Activated effector memory CD4-positive, alpha-beta T cell treated with Interleukin-2 at 50 U/mL for 16 hours (primary cell): ENCODE data around the gene KAT2A.

Source experiments
- DNase-seq: peaks from one replicate; pipeline ENCODE4 v3.0.0-alpha.2; 2020

Gene KAT2A

DNA sequence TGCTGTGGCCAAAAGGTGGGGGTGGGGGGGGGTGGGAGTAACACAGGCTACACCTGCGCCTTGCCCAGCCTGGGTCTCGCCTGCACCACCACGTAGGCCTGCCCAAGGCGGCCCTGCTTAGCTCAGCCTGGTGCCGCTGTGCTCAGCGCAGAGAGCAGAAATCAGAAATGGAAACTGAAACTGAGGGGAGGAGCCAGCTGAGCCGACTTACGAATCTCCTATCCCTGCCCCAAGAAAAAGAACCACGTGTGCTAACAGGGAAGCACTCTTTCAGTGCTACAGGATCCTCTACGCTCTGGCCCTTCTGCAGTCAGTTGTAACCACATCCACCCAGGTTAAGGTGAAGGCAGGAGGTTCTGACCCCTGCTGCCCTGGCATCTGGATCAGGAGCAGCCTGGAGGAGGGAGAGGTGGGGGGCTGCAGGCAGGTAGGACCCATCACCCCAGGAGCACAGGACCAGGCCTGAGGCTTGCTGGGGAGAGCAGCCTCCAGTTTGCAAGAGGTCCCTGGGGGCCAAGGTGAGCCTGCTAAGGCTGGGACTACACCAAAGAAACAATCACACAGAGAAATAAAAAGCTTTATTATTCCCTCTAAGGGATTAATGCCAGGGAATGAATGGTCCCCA is 8.5 kb downstream of the KAT2A start, which contains the start of gene DHX58:
DHX58 (minus strand) TSS at position 163 of the 625 bp plus-strand sequence. CDS start 822 bp downstream, outside the sequence.
- DNase-seq: peak; percentile 75

DNA sequence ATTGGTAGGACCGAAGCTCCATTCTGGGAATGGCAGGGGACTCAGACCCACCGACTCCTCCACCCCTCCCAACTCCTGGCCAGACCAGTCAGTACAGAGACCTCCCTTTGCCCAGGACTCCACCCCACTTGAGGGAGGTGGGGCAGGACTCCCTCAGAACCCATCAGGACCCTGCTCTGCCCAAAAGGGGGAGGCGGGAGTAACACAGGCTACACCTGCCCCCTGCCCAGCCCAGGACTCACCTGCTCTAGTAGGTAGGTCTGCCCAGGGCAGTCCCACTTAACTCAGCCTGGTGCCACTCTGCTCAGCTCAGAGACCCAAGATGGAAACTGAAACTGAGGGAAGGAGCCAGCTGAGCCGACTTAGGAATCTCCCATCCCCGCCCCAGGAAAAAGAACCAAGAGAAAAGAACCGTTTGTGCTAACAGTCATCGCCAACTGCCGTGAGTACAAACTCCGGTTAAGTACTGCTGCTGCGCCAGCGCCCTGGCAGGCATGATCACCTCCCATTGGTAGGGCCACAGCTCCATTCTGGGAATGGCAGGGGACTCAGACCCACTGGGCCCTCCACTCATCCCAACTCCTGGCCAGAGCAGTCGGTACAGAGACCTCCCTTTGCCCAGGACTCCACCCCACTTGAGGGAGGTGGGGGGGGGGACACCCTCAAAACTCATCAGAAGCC is 9.2 kb downstream of the KAT2A start:
- no peak for DNase-seq

DNA sequence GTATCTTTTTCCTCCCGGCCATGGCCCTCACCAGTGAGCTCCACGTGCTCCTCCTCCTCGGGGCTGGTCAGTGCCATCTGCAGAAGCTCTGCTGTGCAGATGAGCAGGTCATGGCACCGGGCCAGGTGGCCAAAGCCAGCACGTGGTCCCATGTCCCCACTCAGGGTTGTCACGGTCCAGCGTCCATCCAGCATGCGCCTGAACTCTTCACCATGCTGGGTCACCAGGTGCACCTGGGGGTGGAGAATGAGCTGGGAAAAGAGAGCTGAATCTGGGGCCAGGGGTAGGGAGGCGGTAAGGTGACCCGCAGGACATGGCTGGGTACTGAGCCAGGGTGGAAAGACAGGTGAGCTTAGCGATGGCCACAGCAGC is 9.9 kb downstream of the KAT2A start:
- no peak for DNase-seq

DNA sequence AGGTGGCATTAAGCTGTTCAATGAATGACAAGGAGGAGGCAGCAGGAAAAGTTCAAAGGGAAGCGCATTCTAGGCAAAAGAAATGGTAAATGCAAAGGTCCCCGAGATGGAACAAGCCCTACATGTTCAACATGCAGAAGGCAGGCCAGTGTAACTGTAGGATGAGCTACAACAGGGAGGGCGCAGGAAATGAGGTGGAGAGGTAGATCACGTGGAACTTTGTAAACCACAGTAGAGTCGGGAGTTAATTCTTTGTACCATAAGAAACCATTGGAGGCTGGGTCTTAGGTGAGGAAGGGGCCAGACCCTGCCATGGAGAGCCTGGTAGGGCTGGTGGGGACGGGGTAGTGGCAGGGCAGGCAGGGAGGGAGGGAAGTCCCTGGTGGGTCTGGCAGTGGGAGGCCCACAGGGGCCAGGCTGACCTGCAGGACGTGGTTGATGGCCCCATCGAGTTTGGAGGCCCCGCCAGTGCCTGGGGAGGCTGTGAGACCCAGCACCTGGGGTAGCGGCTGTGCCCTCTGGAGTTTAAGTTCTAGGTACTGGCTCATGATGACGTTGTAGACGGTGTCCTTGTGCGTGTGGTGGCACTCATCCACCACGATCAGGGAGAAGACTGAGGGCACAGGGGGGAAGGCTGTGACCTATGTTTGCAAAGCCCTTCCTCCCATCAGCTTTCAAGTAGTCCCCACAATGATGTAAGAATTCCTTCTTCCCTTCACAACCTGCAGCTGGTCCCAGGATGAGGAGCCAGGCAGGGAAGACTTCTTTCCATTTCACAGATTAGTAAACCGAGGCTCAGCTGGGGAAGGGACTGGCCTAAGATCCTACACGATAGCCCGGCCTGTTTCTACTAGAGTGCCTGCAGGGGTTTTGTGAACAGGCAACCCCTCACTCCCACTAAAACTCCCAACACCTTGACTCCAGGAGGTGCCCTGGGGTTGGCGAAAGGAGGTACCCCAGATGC is 10.6 kb downstream of the KAT2A start:
- DNase-seq: no peak

DNA sequence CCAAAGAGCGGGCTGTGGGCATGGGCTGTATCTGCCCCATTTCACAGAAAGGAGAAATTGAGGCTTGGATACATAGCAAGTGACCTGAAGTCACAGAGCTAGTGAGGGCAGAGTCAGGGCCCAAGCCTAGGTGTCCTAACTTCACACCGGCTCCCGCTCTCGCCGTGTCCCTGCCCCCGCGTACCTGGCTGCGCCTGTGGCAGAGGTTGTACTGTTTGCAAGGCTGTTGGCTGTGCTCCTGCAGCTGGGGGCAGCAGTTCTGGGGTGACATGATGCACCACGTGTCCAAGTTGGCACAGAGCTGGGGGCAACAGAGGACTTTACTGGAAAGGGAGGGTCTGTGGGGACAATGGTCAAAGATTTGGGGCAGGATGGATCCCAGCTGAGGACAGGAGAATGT is 12.1 kb downstream of the KAT2A start:
- DNase-seq: no peak

DNA sequence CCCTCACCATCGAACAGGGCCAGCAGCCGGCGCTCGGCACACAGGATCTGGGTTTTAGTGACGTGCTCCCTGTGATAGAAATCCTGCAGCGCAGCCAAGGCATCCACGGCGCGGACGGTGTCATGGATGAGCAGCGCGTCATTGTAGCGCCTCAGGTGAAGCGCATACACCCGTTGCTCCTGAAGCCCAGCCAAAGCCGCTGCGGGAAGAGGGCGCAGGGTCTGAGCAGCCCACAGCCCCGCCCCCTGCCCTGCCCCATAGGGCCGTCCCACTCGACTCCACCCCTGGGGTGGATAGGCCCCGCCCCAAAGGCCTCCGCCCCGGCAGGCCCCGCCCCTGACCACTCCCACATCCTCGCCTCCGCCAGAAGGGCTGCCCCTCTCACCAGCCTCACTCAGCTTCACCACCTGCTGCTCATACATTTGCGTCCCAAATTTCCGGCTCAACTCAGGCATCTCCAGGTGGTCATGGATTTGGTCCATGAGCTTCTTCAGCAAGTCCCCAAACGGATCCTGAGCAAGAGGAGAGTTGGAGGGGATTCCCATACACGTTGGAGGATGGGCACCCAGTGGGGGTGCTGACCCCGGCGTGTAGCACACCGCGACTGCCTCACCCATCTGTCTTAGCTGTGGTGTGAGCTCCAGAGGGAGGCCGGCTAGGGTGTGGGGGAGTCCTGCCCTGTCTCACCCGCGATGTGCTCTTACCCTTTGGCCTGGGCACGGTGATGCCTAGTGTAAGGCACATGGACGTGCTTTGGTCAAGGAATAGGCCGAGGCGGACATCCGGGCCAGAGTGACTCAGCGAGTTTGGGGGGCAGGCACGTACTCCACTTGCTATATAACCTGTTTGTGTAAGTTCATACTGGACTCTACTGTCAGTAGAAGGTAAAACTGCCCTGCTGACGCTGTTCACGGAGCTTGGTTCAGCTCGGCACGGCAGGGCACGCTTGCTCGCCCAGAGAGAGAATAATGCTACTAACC is 13.3 kb downstream of the KAT2A start:
- DNase-seq: peak; percentile 88

DNA sequence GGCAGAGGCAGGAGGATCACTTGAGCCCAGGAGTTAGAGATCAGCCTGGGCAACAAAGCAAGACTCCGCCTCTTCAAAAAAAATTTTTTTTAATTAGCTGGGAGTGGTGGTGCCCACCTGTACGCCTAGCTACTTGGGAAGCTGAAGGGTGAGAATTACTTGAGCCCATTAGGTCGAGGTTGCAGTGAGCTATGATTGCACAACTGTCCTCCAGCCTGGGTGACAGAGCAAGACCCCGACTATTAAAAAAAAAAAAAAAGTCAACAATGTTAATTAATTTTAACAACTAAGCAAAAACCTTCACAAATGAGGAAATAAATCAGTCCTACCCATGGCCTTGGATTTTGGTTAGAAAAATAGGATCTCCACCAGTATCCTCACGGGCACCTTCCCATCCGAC is 14.0 kb downstream of the KAT2A start:
- no peak for DNase-seq

DNA sequence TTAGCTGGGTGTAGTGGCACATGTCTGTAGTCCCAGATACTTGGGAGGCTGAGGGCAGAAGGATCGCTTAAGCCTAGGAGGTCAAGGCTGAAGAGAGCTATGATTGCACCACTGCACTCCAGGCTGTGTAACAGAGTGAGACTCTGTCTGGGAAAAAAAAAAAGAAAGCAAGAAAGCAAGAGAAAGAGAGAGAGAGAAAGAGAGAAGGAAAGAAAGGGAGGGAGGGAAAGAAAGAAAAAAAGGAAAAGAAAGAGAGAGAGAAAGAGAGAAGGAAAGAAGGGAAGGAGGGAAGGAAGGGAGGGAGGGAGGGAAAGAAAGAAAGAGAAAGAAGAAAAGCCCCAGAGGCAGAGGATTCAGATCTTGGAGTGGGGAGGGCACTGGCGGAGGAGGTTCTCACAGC is 15.2 kb downstream of the KAT2A start:
- no peak for DNase-seq

DNA sequence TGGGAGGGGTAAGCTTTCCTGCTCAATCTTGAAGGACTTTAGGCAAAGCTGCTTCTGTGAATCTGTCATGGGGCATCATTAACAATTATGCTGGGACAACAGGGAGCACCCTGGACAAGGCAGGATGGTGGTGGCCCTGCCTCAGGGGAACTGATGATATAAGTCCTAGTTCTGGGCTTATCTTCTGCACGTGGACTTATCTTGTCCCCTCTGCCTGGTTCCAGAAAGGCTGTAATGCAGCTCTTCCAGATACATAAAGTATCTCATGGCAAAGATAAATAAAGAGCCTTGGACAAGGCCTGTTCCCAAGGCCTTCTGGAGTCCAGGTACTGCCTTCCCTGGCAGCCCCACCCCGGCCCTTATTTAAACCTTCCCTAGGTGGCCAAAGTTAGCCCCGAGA is 16.9 kb downstream of the KAT2A start:
- no peak for DNase-seq

DNA sequence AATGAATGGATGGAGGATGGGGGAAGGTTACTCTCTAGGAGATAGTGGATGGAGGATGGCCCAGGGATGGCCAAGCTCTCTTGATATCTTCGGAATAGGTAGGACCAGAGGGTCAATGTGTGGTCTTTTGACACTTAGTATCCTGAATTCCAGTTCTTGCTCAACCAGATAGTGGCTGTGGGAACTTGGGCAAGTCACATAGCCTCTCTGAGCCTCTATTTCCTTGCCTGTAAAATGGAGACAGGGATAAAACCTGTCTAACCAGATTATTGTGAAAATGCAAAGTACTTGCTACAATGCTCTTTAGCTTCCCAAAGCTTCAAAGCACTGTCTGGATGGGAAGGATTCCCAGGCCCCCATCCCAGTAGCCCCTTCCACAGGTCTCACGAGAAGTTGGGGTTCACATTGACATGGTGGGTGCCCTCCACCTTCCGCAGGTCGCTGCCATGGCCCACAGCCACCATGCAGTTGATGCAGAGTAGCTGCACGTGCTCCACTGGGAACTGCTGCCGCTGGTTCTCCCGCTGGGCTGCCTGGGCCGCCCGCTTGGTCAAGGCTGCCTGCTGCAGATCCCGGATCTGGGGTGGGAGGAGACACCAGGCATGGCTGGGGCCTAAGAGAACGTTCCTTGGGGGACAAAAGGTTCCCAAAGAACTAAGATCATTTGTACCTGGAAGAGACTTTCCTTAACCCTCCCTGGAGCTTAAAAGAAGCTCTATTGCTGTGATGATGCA is 17.8 kb downstream of the KAT2A start:
- DNase-seq: no peak

DNA sequence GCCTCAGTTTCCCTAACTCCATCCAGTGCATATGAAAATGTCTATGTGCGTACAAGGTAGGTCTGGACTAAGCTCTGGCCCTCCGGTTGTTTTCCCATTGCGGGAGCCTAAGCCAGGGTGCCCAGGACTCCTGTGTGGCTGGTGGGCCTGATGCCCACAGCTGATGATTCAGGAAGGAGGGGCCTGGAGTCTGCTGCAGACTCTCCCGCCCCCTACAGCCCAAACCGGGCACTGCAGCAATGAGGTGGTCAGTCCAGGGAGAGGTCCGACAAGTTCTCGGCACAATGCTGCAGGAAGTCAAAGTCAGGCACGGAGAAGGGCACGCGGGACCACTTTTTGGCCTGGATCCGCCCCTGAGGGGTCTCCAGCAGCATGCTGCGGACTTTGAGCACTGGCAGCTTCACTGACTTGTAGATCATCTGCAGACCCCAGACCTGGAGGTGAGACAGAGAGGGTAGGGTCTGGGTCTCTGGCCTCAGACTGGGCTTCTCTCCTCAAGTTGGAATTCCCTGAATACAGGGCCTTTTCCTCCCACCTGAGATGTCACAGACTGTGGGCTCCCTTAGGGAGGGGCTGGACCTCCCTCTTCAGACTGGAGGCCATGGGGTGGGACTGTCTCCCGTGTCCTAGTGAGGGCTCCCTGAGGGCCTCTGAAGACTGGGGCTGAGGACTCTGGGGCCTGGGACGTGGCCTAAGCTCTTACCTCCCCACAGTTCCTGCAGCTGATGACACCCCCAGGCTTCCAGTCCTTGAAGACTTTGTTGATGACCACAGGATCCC is 19.5 kb downstream of the KAT2A start:
- DNase-seq: peak; percentile 46

DNA sequence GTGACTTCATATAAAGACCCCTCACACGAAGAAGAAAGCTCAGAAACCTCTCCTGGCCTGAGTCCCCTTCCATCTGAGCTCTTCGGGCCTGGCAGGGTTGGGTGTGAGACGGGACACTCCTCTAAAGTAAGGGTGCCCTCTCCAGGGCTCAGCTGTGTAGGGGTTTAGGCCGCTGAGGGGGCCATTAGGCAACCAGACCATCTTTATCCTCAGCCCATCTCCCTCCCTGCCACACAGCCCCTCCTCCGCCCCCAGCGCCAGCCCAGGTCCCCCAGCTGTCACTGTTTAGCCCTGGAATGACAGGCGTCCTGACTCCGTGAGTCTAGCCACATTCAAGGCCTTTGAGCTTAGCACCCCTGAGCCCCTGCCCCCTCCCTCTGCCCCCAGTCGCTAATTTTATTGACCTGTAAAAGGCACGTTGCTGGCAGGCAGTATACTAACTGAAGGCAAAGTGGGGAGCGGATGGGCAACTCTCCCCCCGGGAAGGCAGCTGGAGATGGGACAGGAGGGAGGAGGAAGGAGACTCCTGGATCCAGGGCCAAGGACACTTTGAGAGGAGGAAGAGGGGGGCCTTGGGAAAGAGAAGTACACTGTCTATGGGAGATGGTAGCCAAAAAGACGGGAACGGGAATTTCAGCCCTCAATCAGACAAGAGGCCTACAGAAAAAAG is 22.3 kb downstream of the KAT2A start:
- DNase-seq: no peak

DNA sequence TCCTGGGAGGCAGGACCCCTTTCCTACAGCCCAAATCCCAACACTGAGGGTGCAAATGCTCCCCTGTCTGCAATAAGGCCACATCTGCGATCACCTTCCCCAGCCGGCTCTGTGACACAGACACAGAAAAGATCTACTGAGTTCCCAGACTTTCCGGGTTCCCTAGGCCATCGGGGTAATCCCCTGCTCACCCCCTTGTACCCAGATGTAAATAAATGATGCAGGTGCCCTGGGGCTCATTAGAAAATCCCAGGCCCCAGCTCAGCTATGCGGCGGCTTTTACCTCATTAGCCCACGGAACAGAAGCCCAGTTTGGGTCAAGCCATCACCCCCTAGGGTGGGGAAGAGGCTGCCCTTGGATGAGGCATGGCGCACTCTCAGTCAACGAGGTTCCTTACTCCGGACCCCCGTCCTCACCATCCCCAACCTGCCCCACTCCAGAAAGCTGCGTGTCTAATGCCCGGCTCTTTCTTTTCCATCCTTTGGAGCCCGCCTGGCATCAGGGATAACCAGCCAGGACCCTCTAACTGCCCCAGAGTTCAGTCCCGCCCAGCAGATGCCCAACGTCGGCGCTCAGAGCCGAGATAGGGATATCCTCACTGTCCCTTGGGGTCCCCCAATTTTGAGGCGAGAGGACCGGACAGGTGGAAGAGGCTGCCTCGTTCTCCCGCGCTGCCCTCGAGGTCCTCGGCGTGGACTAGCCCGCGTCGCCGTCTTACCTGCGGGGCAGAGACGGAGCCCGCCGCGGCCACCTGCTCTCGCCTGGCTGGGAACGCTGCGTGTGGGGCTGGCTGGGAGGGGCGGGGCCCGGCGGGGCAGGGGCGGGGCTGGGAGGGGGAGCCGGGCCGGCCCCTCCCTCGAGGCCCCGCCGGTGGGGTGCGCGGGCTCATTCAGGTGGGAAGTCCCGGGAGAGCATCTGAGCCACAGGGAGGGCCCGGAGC is 23.2 kb downstream of the KAT2A start, which contains the start of gene ZNF385C:
ZNF385C (minus strand) TSS at position 783 of the 941 bp plus-strand sequence. CDS start 35,417 bp downstream, outside the sequence.
- peak; percentile 26 for DNase-seq

DNA sequence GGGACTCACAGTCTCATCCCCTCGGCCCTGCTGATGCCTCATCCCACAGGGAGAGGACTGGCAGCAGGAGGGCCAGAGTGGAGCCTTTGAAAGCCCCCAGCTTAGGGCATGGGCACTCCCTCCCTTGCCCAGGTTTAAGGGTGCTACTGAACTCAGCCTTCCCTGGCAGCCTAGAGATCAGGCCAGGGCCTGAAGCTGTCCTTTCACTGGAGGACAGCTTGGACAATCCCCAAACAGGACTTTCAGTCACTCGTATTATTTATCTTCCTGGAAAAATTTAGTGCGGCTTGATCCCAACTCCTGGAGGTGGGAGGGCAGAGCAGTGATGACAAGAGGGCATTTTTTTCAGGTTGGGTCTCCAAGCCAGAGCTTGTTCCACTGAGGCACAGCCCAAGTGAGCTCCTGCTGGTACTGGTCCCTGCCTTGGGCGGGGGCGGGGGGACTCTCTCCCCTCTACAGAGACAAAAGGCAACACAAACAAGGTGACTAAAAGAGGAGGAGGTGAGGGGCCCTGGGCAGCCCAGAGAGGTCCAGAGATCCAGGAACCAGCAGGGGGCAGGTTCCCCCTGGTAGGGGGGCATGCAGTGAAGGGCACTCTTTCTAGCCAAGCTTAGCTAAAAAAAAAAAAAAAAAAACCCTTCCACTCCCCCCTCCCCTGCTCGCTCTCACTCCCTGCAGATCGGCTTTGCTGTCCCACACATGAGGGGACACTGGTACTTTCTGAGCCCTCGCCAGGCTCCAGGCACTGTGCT is 24.6 kb downstream of the KAT2A start:
- no peak for DNase-seq

DNA sequence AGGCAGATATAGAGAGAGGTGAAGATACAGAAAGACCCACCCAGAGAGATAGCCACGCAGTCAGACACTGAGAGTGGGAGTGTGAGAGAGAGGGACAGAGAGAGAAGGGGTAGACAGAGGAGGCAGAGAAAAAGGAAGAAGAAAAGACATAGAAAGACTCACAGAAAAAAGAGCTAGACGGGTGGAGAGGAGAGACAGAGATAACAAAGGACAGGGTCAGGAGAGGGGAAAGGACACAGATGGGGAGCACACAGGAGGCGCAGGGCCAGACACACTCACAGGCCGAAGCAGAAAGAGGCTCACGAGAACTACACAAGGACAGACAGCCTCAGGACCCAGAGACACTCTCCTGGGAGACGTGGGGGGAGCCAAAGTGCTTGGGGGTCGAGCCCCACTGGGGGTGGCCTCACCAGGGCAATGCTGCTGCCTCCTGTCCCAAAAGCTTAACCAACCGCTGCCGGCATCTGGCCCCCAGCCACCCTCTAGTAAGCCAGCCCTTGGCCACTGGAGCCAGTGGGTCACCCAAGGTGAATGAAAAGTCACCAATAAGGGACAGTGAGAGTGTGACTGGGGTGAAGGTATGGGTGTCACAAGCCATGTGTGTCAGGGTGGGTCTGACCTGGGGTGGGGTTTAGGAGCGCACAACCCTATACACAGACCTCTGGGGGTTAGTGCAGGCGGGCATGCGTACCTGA is 26.6 kb downstream of the KAT2A start:
- no peak for DNase-seq

DNA sequence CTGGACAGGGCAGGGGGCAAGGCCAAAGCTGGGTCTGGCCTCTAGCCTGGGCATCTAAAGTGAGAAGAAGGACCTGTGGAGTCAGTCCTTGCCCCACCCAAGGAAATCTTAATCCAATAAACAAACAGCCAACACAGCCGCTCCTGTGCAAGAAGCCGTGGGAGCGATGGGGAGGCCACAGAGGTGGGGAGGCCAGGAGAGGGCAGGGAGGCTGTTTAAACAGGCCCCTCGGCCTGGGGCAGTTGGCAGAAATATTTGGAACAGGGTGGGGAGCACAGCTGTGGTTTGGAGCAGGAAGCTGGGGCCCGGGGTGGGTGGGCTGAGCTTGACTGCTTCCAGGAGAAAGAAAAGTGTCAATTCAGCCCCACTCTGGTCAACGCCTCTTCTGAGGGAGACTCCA is 28.2 kb downstream of the KAT2A start:
- no peak for DNase-seq
